H1 (cell line): ENCODE results near the gene MSH2. TPM values are rescaled to one million over a fixed set of nuclear protein-coding genes. Genes with fewer than 3 reads are reported as not detected.
A peak's percentile ranks its signal among the peaks of the same experiment; 100 is the strongest.

Experiments used
- CTCF ChIA-PET: fragments of 300-600 bp; sonication (Branson Sonifier 250); formaldehyde crosslinking; loops from one replicate; lab custom pipeline; 2021; ENCODE audit not compliant: partially characterized antibody; lab: Charles Lee
- POLR2A ChIA-PET: fragments of 300-600 bp; sonication (Branson Sonifier 250); formaldehyde crosslinking; loops from one replicate; lab custom pipeline; 2021; ENCODE audit warnings: inconsistent platforms; ENCODE audit not compliant: partially characterized antibody; lab: Charles Lee
- DNase-seq, 2 experiments: peaks; one replicate each; pipeline versions ENCODE4 v3.0.0 to v3.0.0-alpha.2; 2010 to 2022; ENCODE audit warnings: low spot score in 2 of 2, low read depth in 1 of 2, mixed read lengths in 1 of 2
- FAIRE-seq: peaks from 2 replicates; lab custom pipeline; 2011; peaks lifted over from hg19 to GRCh38; lab: Jason Lieb, UNC
- H2AFZ ChIP-seq: 2 replicates; pipeline ENCODE4 v1.8.1; 2012; ENCODE audit warnings: low read length, inconsistent platforms
- H2AK5ac ChIP-seq: 2 replicates; pipeline ENCODE4 v1.6.1; 2013; ENCODE audit warnings: low read depth, low read length
- H2BK120ac ChIP-seq: replicated peaks from 2 replicates; pipeline ENCODE3; 2013; ENCODE audit warnings: low read depth, low read length, inconsistent platforms
- H2BK12ac ChIP-seq: 2 replicates; pipeline ENCODE4 v1.6.1; 2013; ENCODE audit warnings: low read depth, low read length
- H2BK15ac ChIP-seq: 2 replicates; pipeline ENCODE4 v1.6.1; 2013; ENCODE audit warnings: low read length
- H2BK20ac ChIP-seq: 2 replicates; pipeline ENCODE4 v1.6.1; 2013; ENCODE audit warnings: low read length
- H2BK5ac ChIP-seq: 2 replicates; pipeline ENCODE4 v1.6.1; 2013; ENCODE audit warnings: low read depth, low read length
- H3K14ac ChIP-seq: 2 replicates; pipeline ENCODE4 v1.6.1; 2013; ENCODE audit warnings: inconsistent platforms; ENCODE audit not compliant: insufficient read length
- H3K18ac ChIP-seq: 2 replicates; pipeline ENCODE4 v1.6.1; 2013; ENCODE audit warnings: low read length; ENCODE audit errors: extremely low read depth
- H3K23ac ChIP-seq: 2 replicates; pipeline ENCODE4 v1.6.1; 2013; ENCODE audit warnings: inconsistent platforms; ENCODE audit not compliant: insufficient read length
- H3K23me2 ChIP-seq: 2 replicates; pipeline ENCODE4 v1.6.1; 2013; ENCODE audit warnings: low read depth, low read length
- H3K27ac ChIP-seq: 2 replicates; pipeline ENCODE4 v1.6.1; 2011; ENCODE audit warnings: low read depth, low read length, inconsistent platforms
- H3K27me3 ChIP-seq, 4 experiments: replicated peaks in 1 of 4; 1 replicate in 1 of 4; 2 replicates in 3 of 4; pipeline versions ENCODE4 v1.6.1 to v1.8.1; 2011 to 2013; ENCODE audit warnings: low read length in 3 of 4, mild to moderate bottlenecking in 3 of 4, inconsistent platforms in 2 of 4, mixed read lengths in 2 of 4, moderate library complexity in 1 of 4; ENCODE audit not compliant: control insufficient read depth in 3 of 4, insufficient read depth in 3 of 4; ENCODE audit errors: extremely low read depth in 1 of 4
- H3K36me3 ChIP-seq, 4 experiments: 2 replicates each; pipeline versions ENCODE4 v1.6.1 to v1.8.1; 2011 to 2013; ENCODE audit warnings: mild to moderate bottlenecking in 4 of 4, low read length in 3 of 4, moderate library complexity in 2 of 4, control low read depth in 1 of 4, inconsistent platforms in 1 of 4; ENCODE audit not compliant: insufficient read depth in 4 of 4, control insufficient read depth in 2 of 4
- H3K4ac ChIP-seq: replicated peaks from 2 replicates; pipeline ENCODE3; 2013; ENCODE audit warnings: low read length, low read depth, mixed read lengths, inconsistent platforms; ENCODE audit not compliant: insufficient read length
- H3K4me1 ChIP-seq, 4 experiments: replicated peaks in 1 of 4; 1 replicate in 1 of 4; 2 replicates in 3 of 4; pipeline versions ENCODE4 v1.6.1 to v1.8.1; 2011 to 2013; ENCODE audit warnings: low read length in 3 of 4, inconsistent platforms in 2 of 4, mixed read lengths in 1 of 4; ENCODE audit not compliant: insufficient read depth in 4 of 4, control insufficient read depth in 3 of 4
- H3K4me2 ChIP-seq, 2 experiments: 2 replicates each; pipeline versions ENCODE4 v1.6.1 to v1.8.1; 2011 to 2013; ENCODE audit warnings: low read depth in 2 of 2, low read length in 2 of 2, control low read depth in 1 of 2, inconsistent platforms in 1 of 2, mild to moderate bottlenecking in 1 of 2; ENCODE audit not compliant: insufficient read depth in 1 of 2
- H3K4me3 ChIP-seq, 4 experiments: fragments of 200-600, 300-600 bp in 1 of 4; sonication (generic), shearing (Covaris generic), sonication (Bioruptor Twin) in 1 of 4; 2 replicates each; pipeline versions ENCODE4 v1.5.1 to v1.8.1; 2011 to 2016; ENCODE audit warnings: low read length in 4 of 4, low read depth in 3 of 4, control low read depth in 2 of 4, inconsistent platforms in 2 of 4, mild to moderate bottlenecking in 2 of 4, mixed read lengths in 1 of 4, moderate library complexity in 1 of 4; ENCODE audit not compliant: insufficient read depth in 2 of 4; ENCODE audit errors: extremely low read depth in 1 of 4
- H3K56ac ChIP-seq: replicated peaks from 2 replicates; pipeline ENCODE3; 2013; ENCODE audit warnings: low read depth, mild to moderate bottlenecking, mixed read lengths, low read length, inconsistent platforms; ENCODE audit not compliant: insufficient read length
- H3K79me1 ChIP-seq: 2 replicates; pipeline ENCODE4 v1.6.1; 2013; ENCODE audit warnings: low read depth, low read length, control low read depth
- H3K79me2 ChIP-seq, 2 experiments: 2 replicates each; pipeline versions ENCODE4 v1.6.1 to v1.8.1; 2012 to 2013; ENCODE audit warnings: low read length in 2 of 2, mild to moderate bottlenecking in 2 of 2, inconsistent platforms in 1 of 2; ENCODE audit not compliant: insufficient read depth in 2 of 2, control insufficient read depth in 1 of 2
- H3K9ac ChIP-seq, 4 experiments: replicated peaks in 1 of 4; 1 replicate in 1 of 4; 2 replicates in 3 of 4; pipeline versions ENCODE4 v1.6.1 to v1.8.1; 2011 to 2013; ENCODE audit warnings: low read depth in 3 of 4, low read length in 3 of 4, control low read depth in 2 of 4, mild to moderate bottlenecking in 2 of 4, moderate library complexity in 2 of 4, inconsistent platforms in 1 of 4; ENCODE audit errors: extremely low read depth in 1 of 4
- H3K9me3 ChIP-seq, 2 experiments: 2 replicates each; pipeline versions ENCODE4 v1.6.1 to v1.8.1; 2012 to 2013; ENCODE audit warnings: mild to moderate bottlenecking in 2 of 2, moderate library complexity in 2 of 2, control low read depth in 1 of 2, inconsistent platforms in 1 of 2, low read depth in 1 of 2, low read length in 1 of 2, mixed read lengths in 1 of 2; ENCODE audit not compliant: insufficient read depth in 2 of 2
- H4K20me1 ChIP-seq, 2 experiments: replicated peaks in 1 of 2; 2 replicates each; pipeline versions ENCODE3 to v1.8.1; 2011 to 2013; ENCODE audit warnings: inconsistent platforms in 2 of 2, low read length in 2 of 2, mild to moderate bottlenecking in 1 of 2; ENCODE audit not compliant: insufficient read depth in 2 of 2, control insufficient read depth in 1 of 2
- H4K5ac ChIP-seq: 2 replicates; pipeline ENCODE4 v1.6.1; 2013; ENCODE audit warnings: low read length, low read depth, mixed read lengths, inconsistent platforms; ENCODE audit not compliant: insufficient read length
- H4K8ac ChIP-seq: 2 replicates; pipeline ENCODE4 v1.8.0; 2013; ENCODE audit warnings: mild to moderate bottlenecking, moderate library complexity, low read length, inconsistent platforms; ENCODE audit not compliant: insufficient read depth; ENCODE audit errors: extremely low read depth
- H4K91ac ChIP-seq: replicated peaks from 2 replicates; pipeline ENCODE3; 2013; ENCODE audit warnings: low read length, mixed read lengths, inconsistent platforms; ENCODE audit not compliant: insufficient read length
- CBX5 ChIP-seq: fragments of 300-800, 300-1000 bp; sonication (generic); IDR thresholded peaks from 2 replicates; pipeline ENCODE4 v1.7.1; 2016; ENCODE audit warnings: antibody characterized with exemption, low read length, low read depth
- CBX8 ChIP-seq: fragments of 300-800, 300-1000 bp; sonication (generic); IDR thresholded peaks from 2 replicates; pipeline ENCODE4 v1.7.1; 2016; ENCODE audit warnings: low read depth, low read length, borderline replicate concordance
- RAD21 ChIP-seq, 2 experiments: IDR thresholded peaks in 1 of 2; conservative IDR thresholded peaks in 1 of 2; 2 replicates each; pipeline ENCODE4 v1.6.1; 2011; ENCODE audit warnings: low read depth in 2 of 2, low read length in 2 of 2, improper control_type of control experiment in 1 of 2, inconsistent platforms in 1 of 2, mild to moderate bottlenecking in 1 of 2, moderate library complexity in 1 of 2
- TAF7 ChIP-seq: optimal IDR thresholded peaks from 2 replicates; pipeline ENCODE3; 2011; ENCODE audit warnings: low read depth, mild to moderate bottlenecking, inconsistent platforms, low read length, moderate library complexity, borderline replicate concordance
- WGBS, 2 experiments: shearing (Covaris generic) in 1 of 2; methylation state at CpG; one replicate each; pipeline versions ENCODE4 v1.1.6 to v1.1.7; 2013 to 2015; ENCODE audit warnings: low lambda C conversion rate in 2 of 2, mixed read lengths in 2 of 2, inconsistent platforms in 1 of 2, low coverage in 1 of 2, missing lambda C conversion rate in 1 of 2; ENCODE audit not compliant: insufficient replicate concordance in 2 of 2, insufficient coverage in 1 of 2, insufficient read length in 1 of 2; ENCODE audit errors: extremely low coverage in 1 of 2, missing lambda C conversion rate in 1 of 2; 5-methylcytosine and 5-hydroxymethylcytosine counted together
- polyA plus RNA-seq, 7 experiments: library from polyadenylated mRNA; depleted of rRNA in 3 of 7; stranded (reverse) in 5 of 7; unstranded in 2 of 7; fragments of >200 nt in 5 of 7; fragments of 200-250 nt in 2 of 7; gene quantifications; 1 replicate in 5 of 7; 2 replicates in 1 of 7; 4 replicates in 1 of 7; pipeline versions ENCODE4 v1.2.1 to v1.2.3, GENCODE V29; 2011 to 2013; ENCODE audit warnings: missing spikeins in 2 of 7, mixed read lengths in 2 of 7
- total RNA-seq: library from RNA; stranded (reverse); fragmentation: NEBNext Ultra II Directional; extraction: Animal tissue kit (Norgen Biotek cat#: 25700); gene quantifications from 2 replicates; pipeline ENCODE4 v1.2.1, GENCODE V29; 2021
- TF ChIP-seq, protein P1 (sequence below): IDR thresholded peaks from 2 replicates; pipeline ENCODE4 v1.6.1; 2012; ENCODE audit warnings: inconsistent platforms

The MSH2 gene
- total and polyA plus RNA-seq, 2 of the 8 experiments (the other 6 are each of a cell fraction or from before 2014, with no cell fraction given): 64.1 to 228 TPM

DNA sequence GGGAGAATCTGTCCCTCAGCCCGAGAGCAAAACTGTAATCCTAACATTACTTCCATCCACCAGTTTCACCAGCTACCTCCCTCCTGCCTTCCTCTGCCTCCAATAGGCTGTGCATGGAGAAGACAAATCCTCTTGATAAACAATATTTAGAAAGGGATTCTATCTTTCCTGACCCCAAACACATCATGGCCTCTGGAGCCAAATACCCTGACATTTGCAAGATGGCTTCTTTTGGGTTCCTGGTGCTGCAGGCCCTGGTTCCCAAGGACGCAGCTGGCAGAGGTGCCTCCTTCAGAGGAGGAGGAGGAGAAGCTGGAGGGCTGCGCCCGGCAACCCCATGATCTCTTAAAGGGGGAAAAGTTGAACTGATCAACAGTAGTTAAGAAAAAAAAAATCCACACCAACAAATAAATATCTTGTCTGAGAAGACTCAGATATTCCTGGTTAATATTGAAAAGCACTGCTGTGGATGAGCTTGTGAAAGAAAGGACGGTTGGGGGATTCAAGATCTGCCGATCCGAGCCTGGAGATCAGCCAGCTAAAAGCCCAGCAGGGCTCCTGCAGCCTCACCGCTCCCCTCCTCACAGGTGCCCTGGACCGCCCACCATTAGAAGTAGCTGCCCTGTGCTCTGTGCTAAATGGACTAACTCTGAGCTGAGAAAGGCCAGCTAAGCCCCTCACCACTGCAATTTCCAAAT lies 116.8 kb downstream of the MSH2 start:
- CTCF ChIA-PET: interaction anchor here (0.9 to 2.7 kb wide), 7 partner anchors 8 to 269 kb away, joined by 3 to 13 read pairs (median 4); no protein-coding TSS in a partner anchor
- H2BK5ac ChIP-seq: no peak overlapping the region
- no peak overlapping the region for H2BK15ac ChIP-seq

More for the DNA sequence above, 116.8 kb downstream of the MSH2 start:
- H3K23ac ChIP-seq: no peak overlapping the region
- no peak overlapping the region; a peak in 1 of 7 replicates for H3K9ac ChIP-seq
- no peak overlapping the region for H3K56ac ChIP-seq
- no peak overlapping the region for H3K4me2 ChIP-seq
- no peak overlapping the region for H2BK12ac ChIP-seq
- no peak overlapping the region for H3K14ac ChIP-seq
- H3K79me1 ChIP-seq: no peaks in the 10 kb centered on the region; the same call in 1 of the 2 replicates
- H3K4me1 ChIP-seq: peaks cover 3 to 11% (median 7%) of the 10 kb centered on the region in 4 experiments
- POLR2A ChIA-PET: interaction anchor here (1.1 to 1.2 kb wide), 2 partner anchors 35 to 117 kb away, joined by 3 to 4 read pairs; partner anchors contain the start of gene MSH2
- H3K79me2 ChIP-seq: no peaks in the 10 kb centered on the region
- H2BK120ac ChIP-seq: no peak overlapping the region
- H3K4ac ChIP-seq: no peak overlapping the region
- no peaks in the 10 kb centered on the region for H3K9me3 ChIP-seq
- no peak overlapping the region for H4K5ac ChIP-seq
- H4K20me1 ChIP-seq: no peaks in the 10 kb centered on the region
- no peak overlapping the region for H4K91ac ChIP-seq
- H3K23me2 ChIP-seq: no peaks in the 10 kb centered on the region
- no peak overlapping the region for H2AFZ ChIP-seq
- no peak overlapping the region for H3K4me3 ChIP-seq
- DNase-seq: no peak
- H2AK5ac ChIP-seq: no peak overlapping the region
- no peak overlapping the region for H3K27ac ChIP-seq
- FAIRE-seq: no peak
- H3K36me3 ChIP-seq: peaks cover 0 to 4% (median 2%) of the 10 kb centered on the region in 4 experiments; a peak in 2 of 8 replicates
- H4K8ac ChIP-seq: no peak overlapping the region
- WGBS, 2 experiments: 85% methylated on average over 9 of the region's 9 CpGs; no CpG with 5 or more reads in 1 of the 2 experiments
- H2BK20ac ChIP-seq: no peak overlapping the region
- no peak overlapping the region for H3K18ac ChIP-seq
- no peaks in the 10 kb centered on the region for H3K27me3 ChIP-seq
- TF ChIP-seq, protein P1, sequence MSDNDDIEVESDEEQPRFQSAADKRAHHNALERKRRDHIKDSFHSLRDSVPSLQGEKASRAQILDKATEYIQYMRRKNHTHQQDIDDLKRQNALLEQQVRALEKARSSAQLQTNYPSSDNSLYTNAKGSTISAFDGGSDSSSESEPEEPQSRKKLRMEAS: no peak
- TF ChIP-seq RAD21 (IDR thresholded peaks at IDR 0.05 in 1 of 2, conservative IDR thresholded peaks at IDR 0.05 in 1 of 2; ENCODE audit: low read depth in 2 of 2, low read length in 2 of 2) (0 out of 4 replicates have a peak, but pooled peaks of 1 of the 2 experiments have one; percentile 1), CBX5 (no peak), CBX8 (no peak), TAF7 (no peak)
